ENCODE results near the gene FABP6.
A peak's percentile ranks its signal among the peaks of the same experiment; 100 is the strongest.
"Not testable (repeated sequence)": the region's sequence is repeated elsewhere in the genome, so short reads cannot be mapped to it uniquely, and the experiment has no call there.

FABP6 gene, protein sequence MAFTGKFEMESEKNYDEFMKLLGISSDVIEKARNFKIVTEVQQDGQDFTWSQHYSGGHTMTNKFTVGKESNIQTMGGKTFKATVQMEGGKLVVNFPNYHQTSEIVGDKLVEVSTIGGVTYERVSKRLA

GRCh38 chr5:160229190-160229742 is at the start of gene FABP6:
Gene FABP6, plus strand, starts transcription at chr5:160229506. Its CDS starts 52 bp downstream, at chr5:160229558.
- DNase-seq: no peak

GRCh38 chr5:160180931-160181330 is 48.4 kb upstream of the FABP6 start:
- no peak for DNase-seq

DNA sequence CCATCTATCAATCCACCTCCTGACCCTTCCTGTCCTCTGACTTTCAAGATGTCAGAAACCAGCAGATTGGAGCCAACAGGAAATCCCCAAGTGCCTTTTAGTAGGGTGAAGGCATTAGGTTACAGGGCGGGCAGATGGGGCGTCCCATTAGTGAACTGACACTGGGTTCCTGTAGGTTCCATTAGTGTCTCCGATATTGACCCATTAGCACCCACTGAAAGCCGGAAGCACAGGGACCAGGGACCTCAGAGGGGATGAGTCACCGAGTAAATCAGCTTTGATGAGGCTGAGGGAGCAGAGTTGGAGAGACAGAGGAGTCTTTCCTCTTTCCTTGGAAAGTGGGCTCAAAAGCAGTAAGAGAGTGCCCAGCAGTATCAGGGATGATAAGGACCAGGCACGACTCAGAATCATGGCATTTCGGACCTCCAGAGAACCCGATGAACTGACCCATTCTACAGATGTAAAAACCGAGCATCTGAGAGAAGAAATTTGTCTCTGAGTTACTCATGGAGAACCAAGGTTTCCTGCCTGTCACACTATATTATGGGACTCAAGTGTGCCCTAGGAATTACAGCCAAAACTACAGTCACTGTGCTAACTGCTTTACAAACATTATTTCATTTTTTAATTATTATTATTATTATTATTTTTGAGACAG is 47.2 kb upstream of the FABP6 start:
- DNase-seq: no peak

DNA sequence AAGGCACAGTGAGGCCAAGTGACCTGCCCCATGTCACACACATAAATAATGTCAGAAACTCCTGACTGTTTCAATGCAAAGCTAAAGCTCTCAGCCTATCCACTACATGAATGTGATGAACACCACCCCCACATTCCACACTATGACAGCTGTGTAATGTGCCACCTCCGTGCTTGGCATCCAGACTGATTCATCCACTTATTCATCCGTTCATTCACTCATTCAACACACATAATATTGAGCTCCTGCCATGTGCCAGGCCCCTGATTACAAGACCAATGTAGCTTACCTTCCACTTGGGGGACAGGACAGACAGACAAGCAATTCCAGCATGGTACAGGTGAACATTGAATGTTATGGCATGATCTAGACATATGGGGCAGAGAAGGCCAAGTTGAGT is 46.2 kb upstream of the FABP6 start:
- no peak for DNase-seq

DNA sequence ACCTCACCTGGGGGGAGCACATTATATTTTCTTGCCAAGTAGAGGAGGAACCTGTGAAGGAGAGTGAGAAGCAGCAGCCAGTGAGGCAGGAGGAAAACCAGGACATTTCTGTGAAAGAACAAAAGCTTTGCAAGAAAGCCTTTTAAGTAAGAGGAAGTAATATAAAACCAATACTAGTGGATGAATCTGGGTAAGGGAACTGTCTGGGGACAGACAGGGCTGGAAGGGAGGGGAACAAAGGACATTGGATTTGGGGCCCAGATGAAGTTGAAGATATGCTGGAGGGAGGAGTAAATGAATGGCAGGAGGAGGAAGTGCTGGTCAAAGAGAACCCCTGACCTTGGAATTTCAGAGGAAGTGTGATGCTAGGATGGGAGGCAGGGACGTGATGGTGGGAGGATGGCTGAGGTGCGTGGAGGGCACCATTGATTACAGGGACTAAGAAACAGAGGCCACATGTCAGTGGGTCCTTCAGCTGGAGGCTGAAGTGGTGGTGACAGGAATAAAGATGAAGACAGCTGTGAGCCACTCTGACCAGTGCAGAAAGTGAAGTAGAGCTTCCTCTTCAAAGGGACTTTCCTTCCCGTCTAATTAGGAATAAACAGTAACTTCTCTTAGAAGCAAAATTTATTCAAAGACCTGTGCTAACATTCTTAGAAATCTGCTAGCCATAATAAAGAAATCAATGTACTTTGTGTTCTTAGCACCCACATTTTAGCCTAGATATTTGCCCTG is 43.5 kb upstream of the FABP6 start:
- no peak for DNase-seq

DNA sequence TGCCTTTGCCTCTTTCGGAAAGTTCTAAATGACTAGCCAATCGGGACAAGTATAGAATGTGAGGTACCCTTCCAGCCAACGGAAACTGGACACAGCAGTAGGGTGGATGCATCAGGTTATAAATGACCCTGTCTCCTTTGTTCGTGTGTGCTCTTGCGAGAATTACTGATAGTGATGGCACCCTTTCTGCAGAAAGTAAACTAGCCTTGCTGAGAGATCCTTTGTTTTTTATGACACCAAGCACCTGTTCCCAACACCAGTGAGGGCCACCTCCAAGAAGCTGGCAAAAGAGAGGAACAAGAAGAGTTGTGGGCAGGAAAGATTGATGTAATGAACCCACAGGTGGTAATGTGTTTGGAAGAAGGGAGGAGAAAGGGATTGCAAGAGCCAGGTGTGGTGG is 42.8 kb upstream of the FABP6 start:
- DNase-seq: no peak

- DNase-seq: no peak
Measured at GRCh38 chr5:160187091-160187490, 42.2 kb upstream of the FABP6 start.

DNA sequence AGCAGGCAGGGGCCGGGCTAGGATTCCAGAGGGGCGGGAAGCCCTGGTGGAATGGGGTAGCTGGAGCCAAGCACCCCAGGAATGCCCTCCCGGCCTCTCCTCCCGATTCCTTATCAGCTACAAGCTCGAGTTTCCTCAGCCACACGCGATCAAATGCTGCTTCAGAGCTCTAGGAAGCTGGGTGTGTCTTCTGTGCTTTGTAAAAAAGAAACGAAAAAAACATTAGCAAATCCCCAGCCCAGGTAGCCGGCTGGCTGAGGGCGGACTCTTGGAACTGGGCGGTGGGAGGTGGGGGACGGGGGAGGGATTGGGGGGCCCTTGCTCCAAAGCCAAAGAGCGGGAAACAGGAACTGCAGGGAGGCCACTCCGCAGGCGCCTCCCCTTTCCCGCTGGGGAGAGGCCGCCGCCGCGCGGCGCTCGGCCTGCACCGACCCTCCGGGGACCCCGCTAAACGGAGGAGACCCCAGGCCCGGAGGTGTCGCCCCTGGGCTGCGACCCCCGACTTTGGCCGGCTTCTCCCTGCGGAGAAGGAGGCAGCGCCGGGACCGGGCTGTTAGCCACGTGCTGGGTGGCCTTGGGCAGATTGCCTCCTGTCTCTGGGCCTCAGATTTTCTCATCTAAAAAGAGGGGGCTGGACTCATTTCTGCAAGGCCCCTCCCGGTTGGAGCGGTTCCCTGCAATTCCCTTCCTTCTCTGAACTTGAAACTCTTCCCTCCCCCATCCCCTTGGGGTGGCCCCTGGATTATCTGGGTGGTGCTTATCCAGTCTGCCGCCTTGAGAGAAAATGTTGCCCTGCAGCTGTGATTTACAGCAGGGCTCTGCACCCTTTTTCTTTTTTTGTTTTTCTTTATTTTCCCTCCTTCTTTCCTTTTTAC is 40.9 kb upstream of the FABP6 start:
- peak; percentile 80 for DNase-seq

- DNase-seq: no peak
Measured at GRCh38 chr5:160192424-160192823, 36.9 kb upstream of the FABP6 start.

- DNase-seq: not testable (repeated sequence)
Measured at GRCh38 chr5:160193076-160193475, 36.2 kb upstream of the FABP6 start.

GRCh38 chr5:160193790-160194189 is 35.5 kb upstream of the FABP6 start:
- DNase-seq: not testable (repeated sequence)

DNA sequence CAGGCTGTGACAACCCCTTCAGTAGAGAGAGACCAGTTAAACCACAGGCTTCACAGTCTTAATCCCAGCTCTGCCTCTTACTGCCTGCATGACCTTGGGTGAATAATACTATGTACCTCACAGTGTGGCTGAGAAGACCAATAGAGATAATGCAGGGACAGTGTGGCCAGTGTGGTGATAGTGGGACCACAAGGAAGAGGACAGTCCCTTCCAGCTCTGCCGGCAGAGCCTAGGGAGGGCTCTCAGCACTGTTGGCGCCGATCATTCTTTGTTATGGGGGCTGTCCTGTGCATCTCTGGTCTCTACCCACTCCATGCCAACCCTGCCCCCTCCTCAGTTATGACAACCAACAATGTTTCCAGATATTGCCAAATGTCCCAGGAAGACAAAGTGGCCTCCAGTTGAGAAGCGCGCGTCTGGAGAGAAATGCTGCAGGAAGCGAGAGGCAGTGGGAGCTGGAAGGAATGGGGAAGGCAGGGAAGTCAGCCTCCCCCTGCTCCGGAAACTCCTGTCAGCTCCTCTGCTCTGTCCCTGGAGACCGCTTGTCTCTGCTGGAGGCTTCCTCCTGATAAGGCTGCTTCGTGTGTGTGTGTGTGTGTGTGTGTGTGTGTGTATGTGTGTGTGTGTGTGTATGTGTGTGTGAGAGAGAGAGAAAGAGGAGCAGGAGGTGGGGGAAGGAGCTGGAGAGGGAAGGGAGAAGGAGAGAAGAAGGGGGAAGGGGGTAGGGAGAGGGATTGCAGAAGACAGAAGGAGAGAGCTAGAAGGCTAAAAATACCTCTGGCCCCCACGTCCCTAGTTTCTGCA is 31.8 kb upstream of the FABP6 start:
- peak; percentile 47 for DNase-seq

- DNase-seq: no peak
Measured at GRCh38 chr5:160198146-160198545, 31.2 kb upstream of the FABP6 start.

DNA sequence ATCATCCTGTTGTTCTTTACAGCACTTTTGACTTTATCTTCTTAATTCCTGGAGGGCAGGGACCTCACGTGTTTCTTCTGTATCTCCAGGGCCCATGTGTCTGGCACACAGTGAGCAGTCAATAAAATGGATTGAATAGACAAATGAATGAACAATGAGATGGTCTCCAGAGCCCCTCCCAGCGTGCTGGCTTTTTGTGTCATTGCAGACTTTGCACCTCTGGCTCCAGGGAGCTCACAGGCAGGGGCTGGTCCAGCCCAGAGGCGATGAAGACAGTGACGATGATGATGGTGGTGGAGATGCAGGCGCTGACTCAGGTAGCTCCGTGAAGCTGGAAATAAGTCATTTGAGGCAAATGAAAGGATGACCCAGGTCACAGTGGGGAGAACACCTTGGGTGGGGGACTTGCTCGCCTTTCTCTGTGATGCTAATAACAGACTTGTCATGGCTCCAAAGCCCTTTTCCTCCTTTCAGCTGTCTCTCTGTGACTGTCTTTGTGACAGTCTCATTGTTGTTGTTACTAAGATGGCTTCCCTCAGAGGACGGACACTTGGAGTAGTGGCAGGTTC is 30.4 kb upstream of the FABP6 start:
- no peak for DNase-seq

- DNase-seq: peak; percentile 81
Measured at GRCh38 chr5:160199410-160199911, 29.8 kb upstream of the FABP6 start.

- DNase-seq: no peak
Measured at GRCh38 chr5:160207061-160207460, 22.2 kb upstream of the FABP6 start.

- no peak for DNase-seq
Measured at GRCh38 chr5:160209917-160210316, 19.4 kb upstream of the FABP6 start.

DNA sequence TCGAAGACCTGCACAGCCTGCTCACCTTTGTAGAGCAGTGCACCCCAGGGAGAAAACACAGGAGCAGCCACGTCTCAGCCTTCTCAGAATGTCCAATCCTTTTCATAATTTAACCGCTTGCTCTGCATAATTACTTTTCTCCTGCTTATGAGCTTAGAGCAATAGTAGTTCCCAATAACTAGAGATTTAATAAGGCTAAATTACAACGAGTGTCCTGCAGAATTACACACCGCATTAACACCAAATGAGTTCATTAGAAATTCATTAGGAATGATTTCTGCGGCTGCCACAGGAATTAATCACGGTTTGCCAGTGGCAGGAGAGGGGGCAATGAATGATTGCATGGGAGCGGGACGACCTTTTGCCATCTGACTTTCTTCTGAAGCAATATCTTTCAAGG is 18.7 kb upstream of the FABP6 start:
- no peak for DNase-seq

- DNase-seq: no peak
Measured at GRCh38 chr5:160211352-160211751, 18.0 kb upstream of the FABP6 start.

DNA sequence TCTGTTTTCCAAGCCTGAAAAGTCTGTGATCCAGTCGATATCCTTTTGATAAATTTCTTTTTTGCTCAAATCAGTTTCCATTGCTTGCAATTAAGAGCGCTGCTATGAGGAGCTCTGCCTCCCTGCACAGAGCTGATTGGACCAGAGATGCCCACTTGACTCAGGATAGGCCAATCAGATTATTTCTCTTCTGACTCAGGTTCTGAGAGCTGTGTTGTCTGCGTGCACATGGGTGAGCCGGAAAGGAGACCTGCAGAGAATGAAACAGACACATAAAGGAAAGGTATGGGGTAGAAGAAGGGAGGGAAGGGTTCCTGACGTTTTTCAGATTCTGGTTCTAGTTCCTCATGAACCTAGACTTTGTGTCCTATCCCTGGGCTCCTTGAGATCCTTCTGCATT is 15.8 kb upstream of the FABP6 start:
- DNase-seq: no peak

DNA sequence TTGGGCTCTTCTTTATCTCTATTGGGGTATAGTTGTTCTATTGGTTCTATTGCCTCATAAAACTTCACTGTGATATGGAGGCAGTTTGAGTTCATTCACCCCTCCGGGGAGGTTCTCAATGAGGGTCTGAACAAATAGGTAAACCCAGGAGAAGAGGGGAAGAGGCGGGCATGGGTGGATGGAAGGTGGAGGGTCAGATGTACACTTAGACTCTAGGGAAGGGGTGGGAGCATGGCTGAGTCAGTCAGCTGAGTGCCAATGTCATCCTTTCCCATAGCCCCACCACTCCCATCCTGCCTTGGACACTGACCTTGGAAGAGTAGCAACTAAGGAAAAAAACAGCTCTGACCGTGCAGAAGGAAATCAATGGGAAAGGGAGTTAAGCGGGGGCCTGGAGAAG is 9.9 kb upstream of the FABP6 start:
- no peak for DNase-seq

DNA sequence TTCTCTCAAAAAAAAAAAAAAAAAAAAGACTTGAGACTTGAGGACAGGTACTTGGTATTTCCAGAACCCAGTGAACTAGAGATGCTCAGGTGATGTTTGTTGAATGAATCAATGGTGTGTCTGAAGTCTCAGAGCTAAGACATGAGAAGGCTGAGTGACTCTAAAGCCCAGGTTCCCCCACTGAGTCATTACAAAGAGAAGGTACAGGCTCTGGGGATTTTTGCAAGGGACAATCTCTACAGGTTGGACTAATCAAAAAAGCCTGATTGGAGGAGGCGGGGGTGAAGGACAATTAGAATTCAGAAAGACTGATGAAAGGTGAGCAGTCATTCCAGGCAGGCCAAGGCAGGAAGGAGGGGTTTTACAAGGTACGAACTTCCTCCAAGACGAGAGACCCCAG is 8.2 kb upstream of the FABP6 start:
- DNase-seq: no peak

Data from femur (tissue), 1 donor.